ENCODE data around the gene LRATD1.

DNA sequence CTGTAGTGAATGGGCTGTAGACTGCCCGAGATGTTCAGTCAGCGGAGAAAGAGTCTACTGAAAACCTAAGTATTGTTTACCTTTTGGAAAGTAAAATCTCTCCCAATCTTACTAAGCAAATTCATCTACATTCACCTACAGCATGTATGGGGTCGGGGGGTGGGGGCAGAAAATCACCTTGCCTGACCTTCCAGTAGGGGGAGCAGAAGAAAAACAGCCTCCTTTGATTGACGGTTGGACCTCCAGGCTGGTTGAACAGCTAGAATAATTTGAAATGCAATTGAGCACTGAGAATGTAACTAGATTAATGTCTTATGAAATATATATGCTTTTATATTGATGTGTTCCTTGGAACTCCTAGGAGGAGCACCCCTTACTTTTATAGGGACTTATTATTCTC is 10.0 kb downstream of the LRATD1 start:
- TF ChIP-seq, protein P1, sequence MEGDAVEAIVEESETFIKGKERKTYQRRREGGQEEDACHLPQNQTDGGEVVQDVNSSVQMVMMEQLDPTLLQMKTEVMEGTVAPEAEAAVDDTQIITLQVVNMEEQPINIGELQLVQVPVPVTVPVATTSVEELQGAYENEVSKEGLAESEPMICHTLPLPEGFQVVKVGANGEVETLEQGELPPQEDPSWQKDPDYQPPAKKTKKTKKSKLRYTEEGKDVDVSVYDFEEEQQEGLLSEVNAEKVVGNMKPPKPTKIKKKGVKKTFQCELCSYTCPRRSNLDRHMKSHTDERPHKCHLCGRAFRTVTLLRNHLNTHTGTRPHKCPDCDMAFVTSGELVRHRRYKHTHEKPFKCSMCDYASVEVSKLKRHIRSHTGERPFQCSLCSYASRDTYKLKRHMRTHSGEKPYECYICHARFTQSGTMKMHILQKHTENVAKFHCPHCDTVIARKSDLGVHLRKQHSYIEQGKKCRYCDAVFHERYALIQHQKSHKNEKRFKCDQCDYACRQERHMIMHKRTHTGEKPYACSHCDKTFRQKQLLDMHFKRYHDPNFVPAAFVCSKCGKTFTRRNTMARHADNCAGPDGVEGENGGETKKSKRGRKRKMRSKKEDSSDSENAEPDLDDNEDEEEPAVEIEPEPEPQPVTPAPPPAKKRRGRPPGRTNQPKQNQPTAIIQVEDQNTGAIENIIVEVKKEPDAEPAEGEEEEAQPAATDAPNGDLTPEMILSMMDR (IDR thresholded peaks at IDR 0.05; ENCODE audit: poor library complexity, severe bottlenecking): no peak
- TF ChIP-seq EP300 (conservative IDR thresholded peaks at IDR 0.05; ENCODE audit: poor library complexity, severe bottlenecking): no peak
- no peak for TF ChIP-seq RAD21 (conservative IDR thresholded peaks at IDR 0.05)
- TF ChIP-seq EZH2 (IDR thresholded peaks at IDR 0.05; ENCODE audit: borderline replicate concordance, insufficient read depth, low read length, poor library complexity, severe bottlenecking): no peak
- TF ChIP-seq, protein P2, sequence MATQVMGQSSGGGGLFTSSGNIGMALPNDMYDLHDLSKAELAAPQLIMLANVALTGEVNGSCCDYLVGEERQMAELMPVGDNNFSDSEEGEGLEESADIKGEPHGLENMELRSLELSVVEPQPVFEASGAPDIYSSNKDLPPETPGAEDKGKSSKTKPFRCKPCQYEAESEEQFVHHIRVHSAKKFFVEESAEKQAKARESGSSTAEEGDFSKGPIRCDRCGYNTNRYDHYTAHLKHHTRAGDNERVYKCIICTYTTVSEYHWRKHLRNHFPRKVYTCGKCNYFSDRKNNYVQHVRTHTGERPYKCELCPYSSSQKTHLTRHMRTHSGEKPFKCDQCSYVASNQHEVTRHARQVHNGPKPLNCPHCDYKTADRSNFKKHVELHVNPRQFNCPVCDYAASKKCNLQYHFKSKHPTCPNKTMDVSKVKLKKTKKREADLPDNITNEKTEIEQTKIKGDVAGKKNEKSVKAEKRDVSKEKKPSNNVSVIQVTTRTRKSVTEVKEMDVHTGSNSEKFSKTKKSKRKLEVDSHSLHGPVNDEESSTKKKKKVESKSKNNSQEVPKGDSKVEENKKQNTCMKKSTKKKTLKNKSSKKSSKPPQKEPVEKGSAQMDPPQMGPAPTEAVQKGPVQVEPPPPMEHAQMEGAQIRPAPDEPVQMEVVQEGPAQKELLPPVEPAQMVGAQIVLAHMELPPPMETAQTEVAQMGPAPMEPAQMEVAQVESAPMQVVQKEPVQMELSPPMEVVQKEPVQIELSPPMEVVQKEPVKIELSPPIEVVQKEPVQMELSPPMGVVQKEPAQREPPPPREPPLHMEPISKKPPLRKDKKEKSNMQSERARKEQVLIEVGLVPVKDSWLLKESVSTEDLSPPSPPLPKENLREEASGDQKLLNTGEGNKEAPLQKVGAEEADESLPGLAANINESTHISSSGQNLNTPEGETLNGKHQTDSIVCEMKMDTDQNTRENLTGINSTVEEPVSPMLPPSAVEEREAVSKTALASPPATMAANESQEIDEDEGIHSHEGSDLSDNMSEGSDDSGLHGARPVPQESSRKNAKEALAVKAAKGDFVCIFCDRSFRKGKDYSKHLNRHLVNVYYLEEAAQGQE (IDR thresholded peaks at IDR 0.05; ENCODE audit: borderline replicate concordance): no peak

Data from neural cell (in vitro differentiated cells).